Ishikawa (cell line): Measurements from ENCODE around the gene OR4K5.

Experiments
- CEBPB ChIP-seq: IDR thresholded peaks from 2 replicates; pipeline ENCODE4 v1.6.1; 2012
- CREB1 ChIP-seq: IDR thresholded peaks from 2 replicates; pipeline ENCODE4 v1.6.1; 2012; ENCODE audit warnings: low read depth
- EGR1 ChIP-seq: IDR thresholded peaks from 2 replicates; pipeline ENCODE4 v1.6.1; 2012
- EP300 ChIP-seq: IDR thresholded peaks from 2 replicates; pipeline ENCODE4 v1.6.1; 2012; ENCODE audit warnings: borderline replicate concordance
- FOXM1 ChIP-seq: IDR thresholded peaks from 2 replicates; pipeline ENCODE4 v1.6.1; 2012; ENCODE audit warnings: low read depth, borderline replicate concordance
- NFIC ChIP-seq: IDR thresholded peaks from 2 replicates; pipeline ENCODE4 v1.6.1; 2012
- RAD21 ChIP-seq: IDR thresholded peaks from 2 replicates; pipeline ENCODE4 v1.6.1; 2012; ENCODE audit warnings: low read depth
- TAF1 ChIP-seq: IDR thresholded peaks from 2 replicates; pipeline ENCODE4 v1.6.1; 2012; ENCODE audit warnings: low read depth, mild to moderate bottlenecking
- TCF12 ChIP-seq: IDR thresholded peaks from 2 replicates; pipeline ENCODE4 v1.6.1; 2012; ENCODE audit warnings: low read depth
- TEAD4 ChIP-seq: IDR thresholded peaks from 2 replicates; pipeline ENCODE4 v1.6.1; 2012
- YY1 ChIP-seq: IDR thresholded peaks from 2 replicates; pipeline ENCODE4 v1.6.1; 2012; ENCODE audit warnings: low read depth
- ZBTB7A ChIP-seq: IDR thresholded peaks from 2 replicates; pipeline ENCODE4 v1.6.1; 2012; ENCODE audit warnings: low read depth
- TF ChIP-seq, protein P1 (sequence below): IDR thresholded peaks from 2 replicates; pipeline ENCODE4 v1.6.1; 2012
- TF ChIP-seq, protein P2 (sequence below): IDR thresholded peaks from 2 replicates; pipeline ENCODE4 v1.6.1; 2012
- TF ChIP-seq, protein P3 (sequence below): IDR thresholded peaks from 2 replicates; pipeline ENCODE4 v1.6.1; 2012; ENCODE audit warnings: low read depth, mild to moderate bottlenecking

Gene OR4K5

DNA sequence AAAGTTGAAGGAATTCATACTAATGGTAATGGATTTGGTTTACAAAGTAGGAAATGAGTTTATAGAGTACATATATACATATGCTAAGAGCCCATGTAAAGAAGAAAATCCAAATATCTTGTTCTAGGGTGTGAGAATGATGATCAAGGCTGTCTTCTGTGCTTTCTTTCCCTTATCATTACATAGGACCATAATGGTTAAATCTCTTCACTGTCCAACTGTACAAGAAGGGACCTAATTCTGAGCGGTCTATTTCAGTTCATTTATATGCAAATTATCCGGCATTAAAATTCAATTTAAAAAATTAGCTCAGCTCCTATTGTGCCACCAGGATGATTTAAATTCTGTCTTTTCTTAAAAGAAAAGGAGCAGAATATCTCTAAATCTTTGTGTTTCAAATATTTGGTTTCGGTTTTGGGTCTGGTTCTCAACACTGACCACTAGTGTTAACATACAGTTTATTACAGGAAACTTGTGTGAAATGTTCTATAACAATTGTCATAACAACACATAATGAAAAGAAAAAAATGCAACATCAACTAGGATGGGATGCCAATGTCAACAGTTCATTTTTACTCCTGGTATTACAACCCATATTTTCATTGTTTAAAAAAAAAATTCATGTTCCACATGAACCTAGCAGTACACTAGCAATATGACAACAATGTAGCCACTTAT, 27.1 kb downstream of the OR4K5 start:
- TF ChIP-seq TCF12 (no peak), RAD21 (no peak), CEBPB (no peak), EGR1 (no peak), ZBTB7A (no peak), EP300 (no peak), TAF1 (no peak), FOXM1 (no peak), YY1 (no peak), CREB1 (no peak), NFIC (no peak), TEAD4 (no peak)
- TF ChIP-seq, protein P1, sequence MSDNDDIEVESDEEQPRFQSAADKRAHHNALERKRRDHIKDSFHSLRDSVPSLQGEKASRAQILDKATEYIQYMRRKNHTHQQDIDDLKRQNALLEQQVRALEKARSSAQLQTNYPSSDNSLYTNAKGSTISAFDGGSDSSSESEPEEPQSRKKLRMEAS = no peak
- TF ChIP-seq, protein P2, sequence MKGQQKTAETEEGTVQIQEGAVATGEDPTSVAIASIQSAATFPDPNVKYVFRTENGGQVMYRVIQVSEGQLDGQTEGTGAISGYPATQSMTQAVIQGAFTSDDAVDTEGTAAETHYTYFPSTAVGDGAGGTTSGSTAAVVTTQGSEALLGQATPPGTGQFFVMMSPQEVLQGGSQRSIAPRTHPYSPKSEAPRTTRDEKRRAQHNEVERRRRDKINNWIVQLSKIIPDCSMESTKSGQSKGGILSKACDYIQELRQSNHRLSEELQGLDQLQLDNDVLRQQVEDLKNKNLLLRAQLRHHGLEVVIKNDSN = no peak
- TF ChIP-seq, protein P3, sequence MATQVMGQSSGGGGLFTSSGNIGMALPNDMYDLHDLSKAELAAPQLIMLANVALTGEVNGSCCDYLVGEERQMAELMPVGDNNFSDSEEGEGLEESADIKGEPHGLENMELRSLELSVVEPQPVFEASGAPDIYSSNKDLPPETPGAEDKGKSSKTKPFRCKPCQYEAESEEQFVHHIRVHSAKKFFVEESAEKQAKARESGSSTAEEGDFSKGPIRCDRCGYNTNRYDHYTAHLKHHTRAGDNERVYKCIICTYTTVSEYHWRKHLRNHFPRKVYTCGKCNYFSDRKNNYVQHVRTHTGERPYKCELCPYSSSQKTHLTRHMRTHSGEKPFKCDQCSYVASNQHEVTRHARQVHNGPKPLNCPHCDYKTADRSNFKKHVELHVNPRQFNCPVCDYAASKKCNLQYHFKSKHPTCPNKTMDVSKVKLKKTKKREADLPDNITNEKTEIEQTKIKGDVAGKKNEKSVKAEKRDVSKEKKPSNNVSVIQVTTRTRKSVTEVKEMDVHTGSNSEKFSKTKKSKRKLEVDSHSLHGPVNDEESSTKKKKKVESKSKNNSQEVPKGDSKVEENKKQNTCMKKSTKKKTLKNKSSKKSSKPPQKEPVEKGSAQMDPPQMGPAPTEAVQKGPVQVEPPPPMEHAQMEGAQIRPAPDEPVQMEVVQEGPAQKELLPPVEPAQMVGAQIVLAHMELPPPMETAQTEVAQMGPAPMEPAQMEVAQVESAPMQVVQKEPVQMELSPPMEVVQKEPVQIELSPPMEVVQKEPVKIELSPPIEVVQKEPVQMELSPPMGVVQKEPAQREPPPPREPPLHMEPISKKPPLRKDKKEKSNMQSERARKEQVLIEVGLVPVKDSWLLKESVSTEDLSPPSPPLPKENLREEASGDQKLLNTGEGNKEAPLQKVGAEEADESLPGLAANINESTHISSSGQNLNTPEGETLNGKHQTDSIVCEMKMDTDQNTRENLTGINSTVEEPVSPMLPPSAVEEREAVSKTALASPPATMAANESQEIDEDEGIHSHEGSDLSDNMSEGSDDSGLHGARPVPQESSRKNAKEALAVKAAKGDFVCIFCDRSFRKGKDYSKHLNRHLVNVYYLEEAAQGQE = no peak

DNA sequence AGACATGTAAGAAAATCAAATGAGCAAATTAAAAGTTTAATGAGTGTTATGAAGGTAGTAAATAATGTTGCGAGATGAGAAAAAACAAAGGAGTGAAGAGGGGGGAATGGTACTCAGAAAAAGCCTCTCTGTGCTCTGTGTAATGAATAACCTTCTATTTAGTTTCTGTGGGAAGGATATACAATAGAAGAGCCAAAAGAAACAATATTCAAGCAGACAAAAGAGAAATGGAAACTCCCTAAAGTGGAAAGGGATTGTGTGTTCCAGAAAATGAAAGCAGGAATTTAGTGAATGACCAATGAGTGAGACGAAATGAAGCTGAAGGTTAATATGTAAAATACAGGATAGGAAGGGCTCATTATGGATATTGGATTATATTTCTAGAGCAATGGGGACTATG, 28.8 kb downstream of the OR4K5 start:
- TF ChIP-seq YY1 (no peak), EP300 (no peak), TCF12 (no peak), NFIC (no peak), ZBTB7A (no peak), TAF1 (no peak), EGR1 (no peak), FOXM1 (no peak), TEAD4 (no peak), CEBPB (no peak), RAD21 (no peak)
- TF ChIP-seq, protein P3 = no peak
- TF ChIP-seq, protein P2 = no peak
- TF ChIP-seq, protein P1 = no peak
